SHP77 (cell line): Measurements from ENCODE around the gene PDGFRA.
"Not testable (repeated sequence)": the region's sequence is repeated elsewhere in the genome, so short reads cannot be mapped to it uniquely, and the experiment has no call there.

ENCODE experiments used
- DNase-seq, 2 experiments: peaks; one replicate each; lab custom pipeline; 2025; lab: John Stamatoyannopoulos, UW

The PDGFRA gene

DNA sequence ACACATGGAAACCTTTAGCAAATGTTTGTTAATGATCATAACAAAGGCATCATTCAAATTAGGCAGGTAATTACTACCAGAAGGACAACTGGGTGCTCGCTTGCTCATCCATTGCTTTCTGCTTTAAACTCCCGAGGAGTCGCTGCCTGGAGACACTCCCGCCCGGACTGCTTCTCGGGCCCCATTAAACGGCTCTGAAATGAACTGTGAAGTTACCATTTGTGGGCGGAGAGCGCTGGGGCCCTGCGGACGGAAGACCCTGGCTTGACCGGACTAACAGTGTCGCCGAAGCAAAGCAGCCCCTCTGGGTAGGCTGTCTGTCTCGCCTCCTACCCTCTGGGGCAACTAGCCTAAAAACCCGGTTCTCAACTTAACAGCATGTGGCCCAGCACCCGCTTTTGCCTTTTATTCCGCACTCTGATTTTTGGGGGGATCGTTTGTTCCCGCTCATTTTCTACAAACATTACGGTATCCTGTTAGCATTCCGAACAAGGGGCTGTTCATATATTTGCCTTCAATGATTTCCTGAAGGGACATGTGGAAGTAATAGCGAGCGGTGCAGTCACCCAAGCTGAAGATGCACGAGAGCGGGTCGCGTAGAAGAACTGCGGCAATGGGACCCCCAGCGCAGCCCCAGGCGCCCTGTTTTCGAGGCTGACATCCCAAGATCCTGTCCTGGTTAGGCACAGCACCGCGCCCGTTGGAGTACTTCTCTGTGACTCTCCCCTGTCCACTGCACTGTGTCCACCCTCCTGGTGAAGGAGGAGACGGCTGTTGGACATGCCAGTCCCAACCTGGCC, 1.6 kb upstream of the PDGFRA start:
- DNase-seq, result peak; percentile 42 to 76

GRCh38 chr4:54228056-54228527, 1.0 kb upstream of the PDGFRA start:
- peak; percentile 76 for DNase-seq

GRCh38 chr4:54228546-54228945, 547 bp upstream of the PDGFRA start:
- no peak for DNase-seq

DNA sequence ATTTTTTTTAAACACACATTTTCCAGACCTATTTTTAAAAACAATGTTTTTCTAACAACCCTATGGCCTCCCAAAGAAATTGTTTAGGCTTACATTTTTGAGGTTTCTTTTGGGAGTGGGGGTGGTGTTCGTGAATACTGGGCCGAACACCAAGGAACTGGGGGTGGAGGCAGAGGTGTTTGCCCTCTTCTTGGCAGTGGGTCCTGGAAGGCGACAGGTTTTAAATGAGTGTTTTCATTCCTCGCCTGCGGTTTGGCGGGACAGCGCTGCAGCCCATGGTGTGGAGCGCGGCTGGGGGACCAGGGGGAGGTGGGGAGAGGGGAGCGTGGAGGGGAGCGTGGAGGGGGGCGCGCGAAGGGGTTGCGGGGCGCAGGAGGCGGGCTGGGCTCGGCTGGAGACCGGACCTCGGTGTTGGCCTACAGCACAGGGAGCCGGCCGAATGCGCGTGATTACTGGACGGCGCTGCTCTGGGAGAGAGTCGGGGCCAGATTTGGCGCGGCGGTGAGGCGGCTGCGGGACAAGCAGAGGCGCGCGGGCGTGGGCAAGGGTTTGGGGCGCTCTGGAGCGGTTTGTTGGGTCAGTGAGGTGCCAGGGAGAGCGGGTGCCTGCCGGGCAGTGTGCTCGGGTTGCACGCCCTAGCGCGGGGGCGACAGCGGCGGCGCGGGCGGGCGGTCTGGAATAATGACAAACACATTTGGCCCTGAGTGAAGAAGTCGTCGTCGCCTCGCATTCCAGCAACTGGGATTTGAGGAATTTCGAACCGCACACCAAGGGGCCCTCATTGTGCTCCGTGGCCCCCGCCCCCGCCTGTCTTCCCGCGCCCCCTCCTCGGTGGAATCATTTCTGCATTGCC, 764 bp downstream of the PDGFRA start:
- DNase-seq, result no peak

- no peak for DNase-seq
Observed at GRCh38 chr4:54230484-54231418, 1.7 kb downstream of the PDGFRA start.

GRCh38 chr4:54231419-54231767, 2.3 kb downstream of the PDGFRA start:
- DNase-seq, result no peak

GRCh38 chr4:54231768-54232688, 2.9 kb downstream of the PDGFRA start:
- DNase-seq, result no peak

DNA sequence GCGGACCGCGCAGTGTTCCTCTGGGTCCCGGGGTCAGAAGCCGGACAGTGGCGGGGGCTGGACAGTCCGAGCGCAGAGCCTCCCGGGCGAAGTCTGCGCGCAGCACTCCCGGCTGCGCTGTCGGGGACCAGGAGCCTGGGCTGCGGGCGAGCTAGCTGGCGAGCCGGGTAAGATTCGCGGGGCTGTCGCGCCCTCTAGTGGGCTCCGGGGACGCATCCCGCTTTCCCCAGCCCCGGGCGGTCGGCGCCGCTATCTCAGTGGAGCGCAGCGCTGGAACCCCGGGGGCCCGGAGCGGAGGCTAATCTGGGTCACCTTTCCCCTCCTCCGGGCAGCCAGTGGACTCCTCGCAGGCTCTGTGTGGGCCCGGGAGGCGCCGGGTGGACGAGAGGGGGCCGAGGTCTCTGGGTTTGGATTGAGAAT, 4.2 kb downstream of the PDGFRA start:
- peak; percentile 87 to 91 for DNase-seq

- DNase-seq, result peak; percentile 78 to 85
Observed at GRCh38 chr4:54233697-54234496, 4.8 kb downstream of the PDGFRA start.

DNA sequence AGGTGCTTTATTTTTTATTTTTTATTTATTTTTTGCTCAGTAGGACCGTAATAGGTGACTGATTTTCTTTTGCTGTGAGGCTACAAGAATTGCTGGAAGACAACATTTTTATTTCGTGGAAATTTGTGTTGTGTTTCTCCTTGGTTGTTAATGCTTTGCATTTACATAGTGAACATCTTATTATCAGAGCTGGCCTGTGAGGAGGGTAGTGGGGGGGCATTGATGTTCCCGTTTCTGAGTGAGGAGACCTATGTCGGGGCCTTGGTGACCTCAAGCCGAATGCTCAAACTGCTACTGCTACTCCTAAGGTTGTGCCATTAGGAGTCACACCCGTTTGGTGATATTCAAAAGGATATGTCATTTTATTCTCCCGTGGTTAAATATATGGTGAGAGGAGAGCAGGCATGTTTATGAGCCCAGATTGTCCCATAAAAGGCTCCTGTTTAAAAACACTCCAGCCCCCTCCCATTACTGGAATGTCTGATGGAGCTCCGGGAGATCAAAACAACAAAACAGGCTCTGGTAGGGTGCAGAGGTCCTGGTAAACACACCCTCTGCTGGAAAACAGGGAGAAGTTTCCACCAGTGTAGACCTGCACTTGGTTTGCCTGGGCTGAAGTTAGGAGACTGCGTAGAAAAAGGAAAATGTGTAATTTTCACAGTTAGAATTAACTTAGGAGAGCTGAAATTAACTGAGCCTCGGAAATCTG, 5.6 kb downstream of the PDGFRA start:
- DNase-seq, result peak; percentile 9 to 29

DNA sequence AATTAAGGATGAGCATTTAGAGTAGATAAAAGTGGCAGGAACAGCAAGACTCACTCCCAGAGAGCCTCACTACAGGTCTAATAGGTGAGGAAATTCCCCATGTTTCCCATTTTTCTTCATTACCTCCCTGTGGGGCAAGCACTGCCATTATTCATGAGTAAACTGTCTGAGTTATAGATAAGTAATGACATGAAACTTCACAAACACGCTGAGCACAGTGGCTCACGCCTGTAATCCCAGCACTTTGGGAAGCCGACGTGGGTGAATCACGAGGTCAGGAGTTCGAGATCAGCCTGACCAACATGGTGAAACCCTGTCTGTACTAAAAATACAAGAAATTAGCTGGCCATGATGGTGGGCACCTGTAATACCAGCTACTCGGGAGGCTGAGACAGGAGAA, 7.2 kb downstream of the PDGFRA start:
- DNase-seq, result not testable (repeated sequence)

DNA sequence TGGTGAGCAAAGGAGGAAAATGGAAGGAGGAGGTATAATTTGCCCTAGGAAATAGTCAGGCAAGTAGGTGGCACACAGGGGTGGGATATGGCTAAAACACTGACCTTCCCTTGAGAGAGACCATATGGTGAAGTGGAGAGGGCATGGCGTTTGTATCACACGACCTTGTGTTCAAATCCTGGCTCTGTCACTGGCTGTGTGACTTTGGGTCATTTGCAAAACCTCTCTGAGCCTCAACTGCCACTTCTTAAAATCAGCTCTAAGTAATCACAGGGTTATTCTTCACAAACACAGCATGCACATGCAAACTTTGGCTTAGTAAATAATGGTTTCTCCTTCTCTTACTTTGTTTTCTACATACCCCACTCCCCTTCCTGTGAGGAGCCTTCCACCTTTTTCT, 8.7 kb downstream of the PDGFRA start:
- no peak for DNase-seq

GRCh38 chr4:54238389-54238788, 9.3 kb downstream of the PDGFRA start:
- DNase-seq, result no peak

DNA sequence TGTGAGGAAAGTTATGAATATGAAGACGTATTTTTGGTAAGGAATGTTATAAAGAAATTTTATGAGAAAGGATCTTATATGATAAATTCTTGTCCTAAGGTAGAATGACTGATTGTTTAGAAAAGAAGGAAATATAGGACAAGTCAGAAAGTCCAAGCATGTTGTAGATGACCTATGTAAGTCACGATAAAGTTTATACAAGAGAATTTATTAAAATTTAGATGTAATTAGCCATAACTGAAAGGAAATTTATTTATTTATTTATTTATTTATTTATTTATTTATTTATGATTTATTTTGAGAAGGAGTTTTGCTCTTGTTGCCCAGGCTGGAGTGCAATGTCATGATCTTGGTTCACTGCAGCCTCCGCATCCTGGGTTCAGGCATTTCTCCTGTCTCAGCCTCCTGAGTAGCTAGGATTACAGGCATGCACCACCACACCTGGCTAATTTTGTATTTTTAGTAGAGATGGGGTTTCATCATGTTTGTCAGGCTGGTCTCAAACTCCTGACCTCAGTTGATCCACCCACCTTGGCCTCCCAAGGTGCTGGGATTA, 12.3 kb downstream of the PDGFRA start:
- not testable (repeated sequence) for DNase-seq

- DNase-seq, result not testable (repeated sequence)
Observed at GRCh38 chr4:54243541-54243940, 14.4 kb downstream of the PDGFRA start.

DNA sequence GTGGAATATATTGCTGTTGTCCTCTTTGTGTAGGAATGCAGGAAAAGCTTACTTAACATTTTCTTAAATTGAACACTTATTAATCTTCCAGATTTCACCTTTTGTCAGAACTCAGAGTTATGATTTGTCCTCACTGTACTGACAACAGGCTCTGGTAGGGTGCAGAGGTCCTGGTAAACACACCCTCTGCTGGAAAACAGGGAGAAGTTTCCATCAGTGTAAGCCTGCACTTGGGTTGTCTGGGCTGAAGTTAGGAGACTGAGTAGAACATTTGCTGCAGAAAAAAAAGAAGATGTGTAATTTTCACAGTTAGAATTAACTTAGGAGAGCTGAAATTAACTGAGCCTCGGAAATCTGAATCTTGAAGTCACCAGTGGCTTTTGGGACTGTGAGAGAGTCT, 23.2 kb downstream of the PDGFRA start:
- DNase-seq, result not testable (repeated sequence)

- no peak for DNase-seq
Observed at GRCh38 chr4:54254116-54254914, 25.2 kb downstream of the PDGFRA start.

DNA sequence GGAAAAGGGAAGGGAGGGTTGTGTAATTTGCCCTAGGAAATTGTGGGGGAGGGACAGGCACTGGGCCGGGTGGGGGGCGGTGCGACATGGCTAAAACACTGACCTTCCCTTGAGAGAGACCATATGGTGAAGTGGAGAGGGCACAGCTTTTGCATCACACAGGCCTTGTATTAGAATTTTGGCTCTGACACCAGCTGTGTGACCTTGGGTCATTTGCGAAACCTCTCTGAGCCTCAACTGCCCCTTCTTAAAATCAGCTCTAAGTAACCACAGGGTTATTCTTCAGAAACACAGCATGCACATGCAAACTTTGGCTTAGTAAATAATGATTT, 25.8 kb downstream of the PDGFRA start:
- no peak for DNase-seq
